HepG2 (cell line): ENCODE results near the gene TTC16. TPM values are rescaled to one million over a fixed set of nuclear protein-coding genes. Genes with fewer than 3 reads are reported as not detected.

ENCODE experiments used
- ATAC-seq: fragments of 200-7000 bp; cut with Tn5 transposase; 3 replicates; pipeline ENCODE4 v1.9.1; 2020; ENCODE audit warnings: mild to moderate bottlenecking, moderate library complexity
- BruUV-seq: library from RNA; stranded (reverse); fragments of 400-500 nt; replicated peaks from 2 replicates; lab custom pipeline; 2021; lab: Mats Ljungman, UMichigan
- CTCF ChIA-PET: fragments of 300-600 bp; formaldehyde crosslinking; extraction: SDS; loops from one replicate; lab custom pipeline; 2021; ENCODE audit warnings: low total read pairs, inconsistent platforms, low intra/inter-chr PET ratio; lab: Yijun Ruan, JAX
- POLR2A ChIA-PET: fragments of 350-600 bp; sonication (Branson Sonifier 250); formaldehyde crosslinking; loops from one replicate; lab custom pipeline; 2020; ENCODE audit warnings: antibody characterized with exemption, inconsistent platforms; lab: Yijun Ruan, JAX
- DNase-seq: peaks from one replicate; pipeline ENCODE4 v3.0.0-alpha.2; 2015; ENCODE audit warnings: low spot score
- FAIRE-seq: peaks from 3 replicates; lab custom pipeline; 2011; peaks lifted over from hg19 to GRCh38; lab: Jason Lieb, UNC
- H2AFZ ChIP-seq: one replicate; pipeline ENCODE4 v1.6.1; 2011; ENCODE audit warnings: low read length, inconsistent platforms
- H3K27ac ChIP-seq: fragments of 300-600 bp; 3 replicates; pipeline ENCODE4 v1.8.0; 2011; ENCODE audit warnings: mixed run types, mild to moderate bottlenecking, mixed read lengths, low read length, inconsistent platforms; ENCODE audit not compliant: insufficient read depth; ENCODE audit errors: extremely low read length
- H3K27me3 ChIP-seq, 2 experiments: fragments of 200-600 bp in 1 of 2; 2 replicates in 1 of 2; 3 replicates in 1 of 2; pipeline versions ENCODE4 v1.6.0 to v1.8.0; 2011; ENCODE audit warnings: low read length in 2 of 2, mild to moderate bottlenecking in 2 of 2, moderate library complexity in 2 of 2, inconsistent platforms in 1 of 2; ENCODE audit not compliant: insufficient read depth in 2 of 2, control insufficient read depth in 1 of 2
- H3K36me3 ChIP-seq, 2 experiments: fragments of 200-600 bp in 1 of 2; replicated peaks in 1 of 2; 2 replicates in 1 of 2; 3 replicates in 1 of 2; pipeline versions ENCODE4 v1.5.1 to v1.8.0; 2011; ENCODE audit warnings: low read length in 2 of 2, inconsistent platforms in 1 of 2; ENCODE audit not compliant: insufficient read depth in 2 of 2, control insufficient read depth in 1 of 2
- H3K4me1 ChIP-seq: 2 replicates; pipeline ENCODE4 v1.5.1; 2012; ENCODE audit warnings: low read length, inconsistent platforms; ENCODE audit not compliant: insufficient read depth
- H3K4me2 ChIP-seq: 2 replicates; pipeline ENCODE4 v1.6.0; 2011; ENCODE audit warnings: low read depth, low read length, inconsistent platforms
- H3K4me3 ChIP-seq, 3 experiments: fragments of 200-600 bp in 1 of 3; sonication (generic), shearing (Covaris generic) in 1 of 3; replicated peaks in 1 of 3; 2 replicates each; pipeline ENCODE4 v1.5.1; 2011 to 2016; ENCODE audit warnings: low read length in 3 of 3, inconsistent platforms in 2 of 3, low read depth in 2 of 3, mild to moderate bottlenecking in 2 of 3, control low read depth in 1 of 3, mixed read lengths in 1 of 3; ENCODE audit not compliant: insufficient read depth in 1 of 3
- H3K79me2 ChIP-seq: one replicate; pipeline ENCODE4 v1.6.1; 2011; ENCODE audit warnings: low read length, inconsistent platforms; ENCODE audit not compliant: insufficient read depth
- H3K9ac ChIP-seq: 2 replicates; pipeline ENCODE4 v1.6.0; 2011; ENCODE audit warnings: mild to moderate bottlenecking, low read depth, low read length, inconsistent platforms; ENCODE audit not compliant: insufficient read depth
- H3K9me3 ChIP-seq: 2 replicates; pipeline ENCODE4 v1.5.1; 2012; ENCODE audit warnings: mild to moderate bottlenecking, low read length
- H4K20me1 ChIP-seq: 2 replicates; pipeline ENCODE4 v1.6.0; 2011; ENCODE audit warnings: inconsistent platforms, mild to moderate bottlenecking, low read length, moderate library complexity; ENCODE audit not compliant: insufficient read depth
- CHD4 ChIP-seq: fragments of 200-600 bp; sonication (generic); IDR thresholded peaks from 2 replicates; pipeline ENCODE4 v1.7.0; 2017; ENCODE audit warnings: mild to moderate bottlenecking, low read length, borderline replicate concordance
- ESRRA ChIP-seq: sonication (generic); formaldehyde crosslinking; IDR thresholded peaks from 2 replicates; pipeline ENCODE4 v1.5.1; 2020; ENCODE audit warnings: mild to moderate bottlenecking, low read depth, missing genetic modification reagents
- FOXA1 ChIP-seq, 2 experiments: fragments of 450-650 bp in 1 of 2; sonication (generic) in 1 of 2; formaldehyde crosslinking in 1 of 2; IDR thresholded peaks; 2 replicates each; pipeline versions ENCODE4 v1.4.0 to v1.6.1; 2016 to 2020; ENCODE audit warnings: missing genetic modification reagents in 1 of 2
- REST ChIP-seq, 2 experiments: IDR thresholded peaks; 2 replicates each; pipeline ENCODE4 v1.6.1; 2011 to 2012; ENCODE audit warnings: low read length in 2 of 2, borderline replicate concordance in 1 of 2, low read depth in 1 of 2, mild to moderate bottlenecking in 1 of 2, moderate library complexity in 1 of 2
- SMARCE1 ChIP-seq: fragments of 450-650 bp; IDR thresholded peaks from 2 replicates; pipeline ENCODE4 v1.6.1; 2017; ENCODE audit warnings: borderline replicate concordance
- THYN1 ChIP-seq: sonication (generic); formaldehyde crosslinking; IDR thresholded peaks from 2 replicates; pipeline ENCODE4 v1.8.1; 2023; ENCODE audit warnings: low read depth, mild to moderate bottlenecking, moderate library complexity, missing genetic modification reagents, borderline replicate concordance
- TMF1 ChIP-seq: sonication (generic); formaldehyde crosslinking; IDR thresholded peaks from 2 replicates; pipeline ENCODE4 v1.8.1; 2022; ENCODE audit warnings: low read depth, missing genetic modification reagents
- ZBTB34 ChIP-seq: sonication (generic); formaldehyde crosslinking; IDR thresholded peaks from 2 replicates; pipeline ENCODE4 v1.8.0; 2022; ENCODE audit warnings: mild to moderate bottlenecking, missing genetic modification reagents
- ZFAT ChIP-seq: sonication (generic); formaldehyde crosslinking; conservative IDR thresholded peaks from 2 replicates; pipeline ENCODE4 v1.8.1; 2023; ENCODE audit warnings: missing genetic modification reagents, inconsistent platforms
- ZKSCAN1 ChIP-seq: fragments of 150-350 bp; IDR thresholded peaks from 2 replicates; pipeline ENCODE4 v1.6.1; 2014; ENCODE audit warnings: low read length
- ZNF484 ChIP-seq: sonication (generic); formaldehyde crosslinking; IDR thresholded peaks from 2 replicates; pipeline ENCODE4 v1.5.1; 2020; ENCODE audit warnings: mild to moderate bottlenecking, low read depth, missing genetic modification reagents, borderline replicate concordance
- WGBS: methylation state at CpG from one replicate; pipeline ENCODE4 v1.1.6; 2017; ENCODE audit warnings: low lambda C conversion rate; 5-methylcytosine and 5-hydroxymethylcytosine counted together
- in situ Hi-C: cut with HindIII; loops from 2 replicates; pipeline ENCODE4 v1.10.0; 2017; ENCODE audit warnings: low pct_unique_long_range_greater_than_20kb; ENCODE audit not compliant: extremely low pct_ligation_motif_present
- intact Hi-C: fragments of 100-400 bp; cut with micrococcal nuclease; formaldehyde crosslinking; loops from one replicate; pipeline ENCODE4 v1.10.0; 2022; ENCODE audit not compliant: unreplicated experiment
- polyA plus RNA-seq, 8 experiments: library from polyadenylated mRNA; depleted of rRNA in 3 of 8; stranded (reverse) in 7 of 8; unstranded in 1 of 8; fragments of >200 nt; fragmentation: Illumina TruSeq in 4 of 8; extraction: Trizol in 4 of 8; gene quantifications; 2 replicates each; pipeline versions ENCODE4 v1.2.1 to v1.2.3, GENCODE V29; 2011 to 2016; ENCODE audit warnings: low read depth in 4 of 8, missing spikeins in 1 of 8, mixed read lengths in 1 of 8; ENCODE audit not compliant: insufficient read depth in 1 of 8
- total RNA-seq, 5 experiments: library from RNA; depleted of rRNA; stranded (reverse); fragments of >200 nt; fragmentation: Illumina TruSeq; extraction: Trizol; gene quantifications; 2 replicates each; pipeline ENCODE4 v1.2.3, GENCODE V29; 2016; ENCODE audit warnings: low read depth in 1 of 5

The TTC16 gene
- total and polyA plus RNA-seq, 2 of the 13 experiments (the other 11 are each of a cell fraction or from before 2014, with no cell fraction given), result not detected

DNA sequence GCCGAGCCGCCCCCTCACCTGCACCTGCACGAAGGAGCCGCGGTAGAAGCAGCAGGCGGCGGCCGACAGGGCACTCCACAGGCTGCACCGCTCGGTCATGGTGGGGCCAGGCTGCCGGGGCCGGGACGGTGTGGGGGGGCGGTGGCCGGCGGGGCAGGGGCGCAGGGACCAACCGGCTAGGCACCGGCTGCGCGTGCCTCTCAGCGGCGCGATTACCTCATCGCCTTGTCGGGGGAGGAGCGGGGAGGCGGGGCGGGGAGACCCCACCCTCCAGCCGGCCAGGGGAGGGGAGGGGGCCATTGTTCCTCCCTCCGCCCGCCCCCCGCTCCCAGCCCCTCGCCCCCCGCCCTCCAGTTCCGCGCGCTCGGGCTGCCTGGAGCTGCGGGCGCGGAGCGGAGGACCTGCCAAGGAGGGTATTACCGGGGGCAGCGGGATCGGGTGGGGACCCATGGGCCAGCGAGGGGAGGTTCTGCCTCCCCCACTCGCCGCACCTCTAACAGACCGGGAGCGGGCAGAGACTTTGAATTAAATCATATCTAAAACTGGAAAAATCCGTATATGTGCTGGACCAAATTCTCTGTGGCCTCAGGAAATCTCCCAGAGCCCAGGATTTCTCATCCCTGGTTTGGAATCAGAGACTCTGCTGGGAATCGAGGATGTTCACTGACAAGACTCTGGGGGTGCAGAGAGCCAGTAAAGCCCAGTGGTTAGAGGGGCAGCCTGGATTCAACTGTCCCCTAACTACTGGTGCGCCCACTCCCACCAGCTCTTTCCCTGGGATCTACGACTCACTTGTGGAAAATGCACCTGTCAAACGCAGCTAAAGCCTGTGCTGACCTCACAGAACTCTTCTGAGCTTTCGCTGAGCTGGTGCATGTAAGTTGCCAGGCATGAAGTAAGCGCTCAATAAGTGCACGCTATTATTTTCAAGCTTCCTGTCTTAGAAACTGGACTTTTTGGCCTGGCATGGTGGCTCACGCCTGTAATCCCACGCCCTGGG is 39.5 kb downstream of the TTC16 start:
- intact Hi-C loops, result no loop called here

GRCh38 chr9:127756233-127756632 is 40.4 kb downstream of the TTC16 start:
- 43% methylated on average over 3 of the region's 3 CpGs for WGBS
- FAIRE-seq (no peak), ATAC-seq (no peak), DNase-seq (no peak)
- H3K79me2 ChIP-seq, result no peaks in the 10 kb centered on the region
- H3K27me3 ChIP-seq, result peaks cover 0 to 49% of the 10 kb centered on the region in 2 experiments; a peak in 3 of 5 replicates
- no TSS peak for BruUV-seq
- no peak overlapping the region for H2AFZ ChIP-seq
- no peaks in the 10 kb centered on the region for H4K20me1 ChIP-seq
- H3K27ac ChIP-seq, result no peak overlapping the region
- H3K4me3 ChIP-seq, result no peak overlapping the region
- in situ Hi-C loops (no loop called here), intact Hi-C loops (no loop called here)
- H3K4me2 ChIP-seq, result no peak overlapping the region
- CTCF ChIA-PET, result no interaction called here
- H3K9me3 ChIP-seq, result no peaks in the 10 kb centered on the region
- no peaks in the 10 kb centered on the region for H3K36me3 ChIP-seq
- no peak overlapping the region for H3K9ac ChIP-seq
- POLR2A ChIA-PET, result no interaction called here
- TF ChIP-seq ZNF484 (CRISPR knock-in tag) (no peak), ZKSCAN1 (no peak), FOXA1 (IDR thresholded peaks at IDR 0.05) (no peak), FOXA1 (CRISPR knock-in tag; IDR thresholded peaks at IDR 0.05) (no peak), ZBTB34 (CRISPR knock-in tag) (no peak), ZFAT (CRISPR knock-in tag) (no peak), REST (IDR thresholded peaks at IDR 0.05; ENCODE audit: borderline replicate concordance in 1 of 2, low read depth in 1 of 2, low read length in 2 of 2) (no peak), CHD4 (no peak), ESRRA (CRISPR knock-in tag) (no peak), TMF1 (CRISPR knock-in tag) (no peak), THYN1 (CRISPR knock-in tag) (no peak)
- H3K4me1 ChIP-seq, result no peaks in the 10 kb centered on the region

More for the DNA sequence above, 39.5 kb downstream of the TTC16 start:
- Histone ChIP-seq H3K79me2 (no peaks in the 10 kb centered on the region), H3K9me3 (no peaks in the 10 kb centered on the region), H3K4me1 (no peaks in the 10 kb centered on the region), H2AFZ (no peak overlapping the region), H3K36me3 (no peaks in the 10 kb centered on the region), H3K4me3 (no peak overlapping the region), H3K27ac (no peak overlapping the region), H3K9ac (no peak overlapping the region), H4K20me1 (no peaks in the 10 kb centered on the region), H3K27me3 (peaks cover 0 to 45% of the 10 kb centered on the region in 2 experiments; a peak in 3 of 5 replicates), H3K4me2 (no peak overlapping the region)
- ATAC-seq (no peak), FAIRE-seq (no peak), DNase-seq (no peak)
- CTCF ChIA-PET, result no interaction called here
- BruUV-seq, result no TSS peak
- POLR2A ChIA-PET, result no interaction called here
- in situ Hi-C loops, result no loop called here
- no peak for TF ChIP-seq SMARCE1
- 28% methylated on average over 14 of the region's 61 CpGs for whole genome bisulfite sequencing
